ENCODE measurements around the gene FRS2.
"Not testable (repeated sequence)": the region's sequence is repeated elsewhere in the genome, so short reads cannot be mapped to it uniquely, and the experiment has no call there.

Gene FRS2

DNA sequence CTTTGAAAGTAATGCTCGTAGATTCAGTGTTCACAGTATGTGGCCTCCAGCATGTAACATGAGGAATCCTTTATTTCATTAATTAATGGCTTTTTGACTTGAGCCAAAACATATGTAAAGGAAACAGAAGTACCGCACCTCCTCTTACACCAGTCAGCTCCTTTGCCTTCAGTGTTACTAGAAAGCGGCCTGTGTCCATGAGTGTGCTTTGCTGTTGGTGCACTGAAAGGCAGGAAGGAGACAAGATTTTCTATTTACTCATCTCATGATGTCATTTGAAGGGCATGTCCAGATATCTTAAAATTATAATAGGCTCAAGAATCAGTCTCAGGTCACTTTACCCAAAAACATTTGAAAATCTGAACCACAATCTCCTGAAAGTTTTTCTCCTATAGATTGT is 105.2 kb downstream of the FRS2 start:
- DNase-seq: no peak

- DNase-seq: no peak
These were observed 108.1 kb downstream of the FRS2 start for GRCh38 chr12:69578283-69578682.

DNA sequence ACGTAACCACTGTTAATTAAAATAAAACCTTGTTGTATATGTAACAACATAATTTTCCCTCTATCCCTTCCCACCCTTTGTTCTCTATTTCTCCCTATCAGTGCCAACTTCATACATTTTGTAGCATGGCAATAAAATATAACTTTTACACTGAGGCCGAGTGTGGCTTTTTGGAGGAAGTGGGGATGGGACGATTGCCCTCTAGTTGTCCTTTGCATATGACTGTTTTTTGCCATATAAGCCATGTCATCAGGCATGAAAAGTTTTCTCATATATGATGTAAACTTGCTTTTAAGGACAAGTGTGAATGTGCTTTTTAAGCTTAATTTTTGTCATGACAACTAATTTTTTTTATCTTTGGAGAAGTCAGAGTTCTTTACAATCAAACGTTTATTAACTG is 108.8 kb downstream of the FRS2 start:
- DNase-seq: no peak

- no peak for DNase-seq
These were observed 109.9 kb downstream of the FRS2 start for GRCh38 chr12:69580074-69580473.

GRCh38 chr12:69583203-69583602 is 113.0 kb downstream of the FRS2 start:
- no peak for DNase-seq

DNA sequence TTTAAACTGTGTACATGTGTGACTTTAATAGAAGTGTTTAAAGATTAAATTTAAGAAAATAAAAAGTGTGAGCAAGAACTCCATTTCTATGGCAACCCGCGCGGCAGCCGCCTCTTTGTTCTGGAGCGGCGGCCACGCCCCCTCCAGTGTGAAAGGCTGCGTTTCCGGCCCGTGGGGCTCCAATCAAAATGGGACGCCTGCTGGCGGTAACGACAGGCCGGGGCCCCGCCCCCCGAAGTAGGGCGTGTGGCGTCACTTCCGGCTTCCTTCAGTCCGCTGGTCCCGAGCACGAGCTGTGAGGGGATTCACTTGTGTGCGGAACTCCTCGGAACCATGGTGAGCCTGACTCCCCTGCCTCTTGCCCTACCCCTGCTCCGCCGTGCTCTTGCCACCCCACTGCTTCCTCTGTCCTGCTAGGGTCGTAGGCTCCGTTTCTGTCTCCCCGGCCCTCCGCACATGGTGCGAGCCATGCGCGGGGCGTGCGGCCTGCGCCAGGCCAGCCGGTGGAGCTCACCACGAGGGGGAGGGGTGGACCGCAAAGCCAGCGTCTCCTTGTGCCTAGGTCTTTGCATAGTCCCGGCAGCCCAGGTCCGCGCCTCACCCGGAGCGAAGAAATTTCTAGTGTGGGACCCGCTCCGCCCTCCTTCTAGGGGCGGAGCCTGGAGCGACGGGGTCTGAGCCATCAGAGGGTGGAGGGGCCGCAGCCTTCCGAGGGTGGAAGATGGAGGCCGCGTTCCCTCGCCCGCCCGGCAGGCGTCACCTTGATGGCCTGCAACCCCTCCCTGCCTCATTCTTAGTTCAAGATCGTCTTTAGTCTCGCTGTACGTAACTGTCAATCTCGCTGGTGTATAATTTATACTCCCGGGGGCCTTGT is 115.2 kb downstream of the FRS2 start, which contains the start of gene CCT2:
CCT2 (plus strand) TSS at position 271 of the 874 bp plus-strand sequence; CDS start at position 334, 63 bp downstream.
- DNase-seq: peak; percentile 58 to 99 (median 92)

DNA sequence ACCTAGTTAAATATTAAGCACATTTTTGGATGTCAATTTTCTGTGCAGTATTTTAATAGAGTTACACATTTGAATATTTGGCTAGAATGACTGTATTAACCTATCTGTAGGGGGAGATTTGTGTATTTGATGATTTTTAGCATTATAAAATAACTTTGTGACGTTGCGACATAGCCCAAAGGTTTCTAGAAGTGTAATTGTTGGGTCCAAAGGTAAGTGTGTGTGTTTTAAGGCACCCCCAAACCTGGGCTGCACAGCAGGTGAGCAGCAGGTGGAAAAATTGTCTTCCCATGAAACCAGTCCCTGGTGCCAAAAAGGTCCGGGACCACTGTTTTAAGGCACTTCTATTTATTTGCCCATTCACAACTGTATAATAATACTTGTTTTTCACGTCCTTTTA is 118.3 kb downstream of the FRS2 start:
- no peak for DNase-seq

DNA sequence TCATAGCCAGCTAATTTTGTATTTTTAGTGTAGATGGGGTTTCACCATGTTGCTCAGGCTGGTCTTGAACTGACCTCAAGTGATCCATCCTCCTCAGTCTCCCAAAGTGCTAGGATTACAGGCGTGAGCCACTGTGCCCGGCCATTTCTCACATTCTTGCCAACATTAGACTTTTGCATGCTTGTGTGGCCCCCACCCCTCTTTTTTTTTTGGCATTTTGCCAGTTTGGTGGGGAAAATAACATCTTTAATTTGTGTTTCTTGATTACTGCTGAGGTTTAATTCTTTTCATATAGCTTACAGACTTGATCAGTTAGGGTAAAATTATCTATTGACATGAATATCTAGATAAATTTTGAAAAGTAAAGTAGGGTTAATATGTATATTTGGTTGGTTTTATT is 118.9 kb downstream of the FRS2 start:
- no peak for DNase-seq

DNA sequence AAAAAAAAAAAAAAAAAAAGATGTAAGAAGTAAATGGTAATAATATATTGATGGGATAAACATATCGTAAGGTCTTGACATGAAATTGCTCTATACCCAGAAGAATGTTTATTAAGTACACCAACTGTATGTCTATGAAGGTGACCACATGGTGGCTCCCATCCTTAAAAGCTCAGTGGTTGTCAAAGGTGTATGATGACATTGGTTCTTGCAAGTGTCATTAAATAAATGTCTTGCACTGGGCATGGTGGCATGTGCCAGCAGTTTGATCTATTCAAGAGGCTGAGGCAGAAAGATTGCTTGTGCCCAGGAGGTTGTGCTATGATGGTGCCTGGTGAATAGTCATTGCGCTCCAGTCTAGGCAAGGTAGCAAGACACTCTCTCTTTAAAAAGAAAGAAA is 125.5 kb downstream of the FRS2 start:
- DNase-seq: no peak

DNA sequence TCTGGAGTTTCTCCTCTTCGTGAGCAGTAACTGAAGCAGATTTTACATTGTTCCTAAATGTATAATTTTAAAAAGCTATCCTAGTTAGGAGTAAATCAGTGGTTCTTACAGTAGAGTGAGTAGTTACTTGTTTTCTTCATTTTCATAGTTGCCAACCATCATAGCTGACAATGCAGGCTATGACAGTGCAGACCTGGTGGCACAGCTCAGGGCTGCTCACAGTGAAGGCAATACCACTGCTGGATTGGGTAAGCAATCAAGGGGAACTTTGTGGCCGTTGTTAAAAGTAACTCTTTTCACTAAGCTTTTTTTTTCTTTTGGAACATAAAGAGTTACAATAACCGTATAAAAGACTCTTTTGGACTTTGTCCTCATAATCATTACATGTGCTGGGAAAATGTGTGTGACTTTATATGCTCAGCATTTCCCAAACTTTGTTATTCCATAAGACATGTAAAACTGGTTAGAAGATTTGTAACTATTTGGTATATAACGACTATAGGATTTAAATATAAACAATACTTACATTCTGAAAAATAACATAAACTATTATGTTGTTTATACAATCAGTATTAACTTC is 128.1 kb downstream of the FRS2 start:
- no peak for DNase-seq

- no peak for DNase-seq
These were observed 130.6 kb downstream of the FRS2 start for GRCh38 chr12:69600804-69601203.

DNA sequence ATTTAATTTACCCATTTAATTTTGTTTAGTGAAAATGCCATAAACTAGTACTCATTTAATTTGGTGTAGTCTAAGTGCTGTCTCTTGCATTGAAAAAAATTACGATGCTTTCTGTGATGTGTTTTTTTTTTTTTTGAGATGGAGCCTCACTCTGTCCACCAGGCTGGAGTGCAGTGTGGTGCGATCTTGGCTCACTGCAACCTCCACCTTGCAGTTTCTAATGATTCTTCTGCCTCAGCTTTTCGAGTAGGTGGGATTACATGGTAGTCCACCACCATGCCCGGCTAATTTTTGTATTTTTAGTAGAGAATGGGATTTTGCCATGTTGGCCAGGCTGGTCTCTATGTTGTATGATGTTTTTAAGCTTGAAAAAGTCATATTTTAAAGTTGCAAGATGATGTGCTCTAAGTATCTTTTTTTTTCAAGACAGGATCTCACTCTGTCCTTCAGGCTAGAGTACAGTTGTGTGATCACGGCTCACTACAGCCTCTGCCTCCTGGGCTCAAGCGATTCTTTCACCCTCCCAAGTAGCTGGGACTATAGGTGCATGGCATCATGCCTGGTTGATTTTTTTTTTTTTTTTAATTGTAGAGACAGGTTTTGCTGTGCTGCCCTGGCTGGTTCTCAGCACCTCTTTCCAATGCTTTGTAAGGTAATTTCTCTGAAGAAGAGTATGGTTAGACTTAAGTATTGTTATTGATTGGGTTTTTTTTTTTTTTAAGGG is 131.9 kb downstream of the FRS2 start:
- no peak for DNase-seq

DNA sequence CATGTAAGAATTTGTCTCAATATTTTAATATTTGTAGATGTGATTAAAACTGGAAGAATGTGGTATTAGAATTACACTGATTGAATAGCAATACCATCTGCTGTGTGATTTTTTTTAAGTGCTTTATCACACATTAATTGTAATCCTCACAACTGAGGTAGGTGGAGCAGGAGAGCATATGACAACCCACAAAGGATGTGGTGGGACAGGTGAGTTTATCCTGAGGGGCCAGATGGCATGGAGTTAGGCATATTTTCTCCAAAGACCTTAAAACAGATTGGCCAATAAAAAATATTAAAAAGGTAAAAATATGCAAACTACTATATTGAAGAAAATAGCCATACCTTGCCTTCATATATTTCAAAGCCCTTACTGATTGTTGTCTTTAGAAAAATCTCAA is 132.8 kb downstream of the FRS2 start:
- DNase-seq: no peak

- not testable (repeated sequence) for DNase-seq
These were observed 133.4 kb downstream of the FRS2 start for GRCh38 chr12:69603556-69603955.

- not testable (repeated sequence) for DNase-seq
These were observed 134.1 kb downstream of the FRS2 start for GRCh38 chr12:69604275-69604674.

- DNase-seq: no peak
These were observed 137.9 kb downstream of the FRS2 start for GRCh38 chr12:69608114-69608513.

GRCh38 chr12:69610126-69610525 is 139.9 kb downstream of the FRS2 start:
- no peak for DNase-seq

DNA sequence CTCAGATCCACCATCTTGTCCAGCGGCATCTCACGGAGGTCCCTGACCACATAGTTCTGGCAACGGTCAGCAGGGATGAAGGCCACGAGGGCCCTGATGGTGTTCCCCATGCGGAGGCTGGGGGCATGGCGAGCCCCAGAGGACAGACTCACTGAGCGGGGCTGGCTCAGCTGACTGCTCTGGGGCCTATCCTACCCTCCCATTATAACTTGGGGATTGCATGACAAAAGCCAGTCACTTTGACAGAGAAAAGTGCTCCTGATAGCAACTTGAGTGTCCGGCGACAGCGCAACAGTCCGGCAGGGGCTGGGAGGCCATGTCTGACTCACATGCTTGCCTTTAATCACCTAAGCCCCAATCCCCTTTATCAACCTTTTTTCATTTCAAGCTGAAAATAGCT is 140.5 kb downstream of the FRS2 start, which contains the start of gene LRRC10:
LRRC10 (minus strand) TSS at position 179 of the 400 bp plus-strand sequence; CDS start at position 110, 69 bp downstream.
- no peak for DNase-seq

- no peak for DNase-seq
These were observed 143.2 kb downstream of the FRS2 start for GRCh38 chr12:69613351-69613750.

- no peak for DNase-seq
These were observed 145.8 kb downstream of the FRS2 start for GRCh38 chr12:69616025-69616424.

- no peak for DNase-seq
These were observed 148.9 kb downstream of the FRS2 start for GRCh38 chr12:69619050-69619449.

DNA sequence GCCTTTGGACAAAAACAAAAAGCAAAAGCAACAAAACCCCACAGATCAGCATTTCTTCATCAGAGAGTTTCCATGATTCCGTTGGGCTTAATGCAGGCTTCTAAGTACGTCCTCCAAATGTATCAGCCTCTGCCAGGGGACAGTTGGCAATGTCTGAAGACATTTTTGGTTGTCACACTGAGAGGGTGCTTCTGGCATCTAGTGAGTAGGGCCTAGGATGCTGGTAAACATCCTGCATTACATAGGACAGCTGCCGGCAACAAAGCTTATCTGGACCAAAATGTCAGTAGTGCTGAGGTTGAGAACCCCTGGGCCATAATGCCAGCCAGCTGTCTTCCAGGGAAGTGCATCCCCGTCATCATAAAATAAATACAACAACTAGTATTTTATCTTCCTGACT is 149.9 kb downstream of the FRS2 start:
- no peak for DNase-seq

All from amygdala (tissue), 56 donors.